Activated T-cell treated with anti-CD3 and anti-CD28 coated beads for 4 hours (primary cell): Measurements from ENCODE around the gene PCYT1A.
A peak's percentile ranks its signal among the peaks of the same experiment; 100 is the strongest.
"Not testable (repeated sequence)": the region's sequence is repeated elsewhere in the genome, so short reads cannot be mapped to it uniquely, and the experiment has no call there.

ENCODE experiments used
- DNase-seq: peaks from one replicate; pipeline ENCODE4 v3.0.0-alpha.2; 2020

PCYT1A gene

GRCh38 chr3:196210673-196211556, 76.6 kb downstream of the PCYT1A start, which contains the start of gene ZDHHC19:
Gene ZDHHC19, minus strand, starts transcription at chr3:196211400. Its CDS starts 85 bp downstream, at chr3:196211315.
- DNase-seq, result no peak

- DNase-seq, result not testable (repeated sequence)
Observed at GRCh38 chr3:196209944-196210672, 77.4 kb downstream of the PCYT1A start.

GRCh38 chr3:196208942-196209695, 78.4 kb downstream of the PCYT1A start:
- DNase-seq, result no peak

GRCh38 chr3:196207833-196208607, 79.5 kb downstream of the PCYT1A start:
- peak; percentile 46 for DNase-seq

GRCh38 chr3:196207159-196207832, 80.2 kb downstream of the PCYT1A start:
- no peak for DNase-seq

- DNase-seq, result not testable (repeated sequence)
Observed at GRCh38 chr3:196205442-196206205, 81.9 kb downstream of the PCYT1A start.

GRCh38 chr3:196203846-196204245, 83.7 kb downstream of the PCYT1A start:
- no peak for DNase-seq

- no peak for DNase-seq
Observed at GRCh38 chr3:196202516-196202970, 85.0 kb downstream of the PCYT1A start.

GRCh38 chr3:196198771-196199753, 88.5 kb downstream of the PCYT1A start:
- DNase-seq, result no peak

GRCh38 chr3:196198081-196198675, 89.3 kb downstream of the PCYT1A start:
- DNase-seq, result no peak

- DNase-seq, result no peak
Observed at GRCh38 chr3:196197524-196197923, 90.0 kb downstream of the PCYT1A start.

- DNase-seq, result no peak
Observed at GRCh38 chr3:196195664-196196265, 91.8 kb downstream of the PCYT1A start.

GRCh38 chr3:196194542-196194915, 93.0 kb downstream of the PCYT1A start:
- DNase-seq, result no peak

- DNase-seq, result no peak
Observed at GRCh38 chr3:196193736-196194541, 93.6 kb downstream of the PCYT1A start.

GRCh38 chr3:196193133-196193735, 94.3 kb downstream of the PCYT1A start:
- DNase-seq, result no peak

- no peak for DNase-seq
Observed at GRCh38 chr3:196192524-196193051, 94.9 kb downstream of the PCYT1A start.

GRCh38 chr3:196192036-196192523, 95.4 kb downstream of the PCYT1A start:
- no peak for DNase-seq
